Measurements from ENCODE around the gene GAGE13.

DNA sequence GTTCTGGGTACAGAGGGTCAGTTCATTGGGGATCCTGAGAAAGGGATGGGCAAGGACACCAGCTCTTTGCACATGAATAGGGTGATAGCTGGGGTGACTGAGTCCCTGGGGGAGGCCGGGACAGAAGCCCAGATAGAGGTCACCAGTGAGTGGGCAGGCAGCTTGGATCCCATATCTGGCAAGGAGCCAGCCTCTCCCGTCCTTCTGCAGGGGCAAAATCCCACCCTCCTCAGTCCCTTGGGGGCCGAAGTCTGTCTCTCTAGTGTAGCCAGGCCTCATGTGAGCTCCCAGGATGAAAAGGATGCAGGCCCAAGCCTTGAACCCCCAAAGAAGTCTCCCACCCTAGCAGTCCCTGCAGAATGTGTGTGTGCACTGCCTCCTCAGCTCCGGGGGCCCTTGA is 44.8 kb upstream of the GAGE13 start:
- TF ChIP-seq, protein P1, sequence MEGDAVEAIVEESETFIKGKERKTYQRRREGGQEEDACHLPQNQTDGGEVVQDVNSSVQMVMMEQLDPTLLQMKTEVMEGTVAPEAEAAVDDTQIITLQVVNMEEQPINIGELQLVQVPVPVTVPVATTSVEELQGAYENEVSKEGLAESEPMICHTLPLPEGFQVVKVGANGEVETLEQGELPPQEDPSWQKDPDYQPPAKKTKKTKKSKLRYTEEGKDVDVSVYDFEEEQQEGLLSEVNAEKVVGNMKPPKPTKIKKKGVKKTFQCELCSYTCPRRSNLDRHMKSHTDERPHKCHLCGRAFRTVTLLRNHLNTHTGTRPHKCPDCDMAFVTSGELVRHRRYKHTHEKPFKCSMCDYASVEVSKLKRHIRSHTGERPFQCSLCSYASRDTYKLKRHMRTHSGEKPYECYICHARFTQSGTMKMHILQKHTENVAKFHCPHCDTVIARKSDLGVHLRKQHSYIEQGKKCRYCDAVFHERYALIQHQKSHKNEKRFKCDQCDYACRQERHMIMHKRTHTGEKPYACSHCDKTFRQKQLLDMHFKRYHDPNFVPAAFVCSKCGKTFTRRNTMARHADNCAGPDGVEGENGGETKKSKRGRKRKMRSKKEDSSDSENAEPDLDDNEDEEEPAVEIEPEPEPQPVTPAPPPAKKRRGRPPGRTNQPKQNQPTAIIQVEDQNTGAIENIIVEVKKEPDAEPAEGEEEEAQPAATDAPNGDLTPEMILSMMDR (IDR thresholded peaks at IDR 0.05): no peak
- TF ChIP-seq POLR2A (IDR thresholded peaks at IDR 0.05): no peak
